ENCODE measurements around the gene ACTMAP. TPM values are rescaled to one million over a fixed set of nuclear protein-coding genes. Genes with fewer than 3 reads are reported as not detected.
A peak's percentile ranks its signal among the peaks of the same experiment; 100 is the strongest.

Gene ACTMAP
- total and polyA plus RNA-seq, 9 of the 15 experiments (the other 6 are each of a cell fraction or from before 2014, with no cell fraction given): 1.7 to 16.6 (median 4.9) TPM

DNA sequence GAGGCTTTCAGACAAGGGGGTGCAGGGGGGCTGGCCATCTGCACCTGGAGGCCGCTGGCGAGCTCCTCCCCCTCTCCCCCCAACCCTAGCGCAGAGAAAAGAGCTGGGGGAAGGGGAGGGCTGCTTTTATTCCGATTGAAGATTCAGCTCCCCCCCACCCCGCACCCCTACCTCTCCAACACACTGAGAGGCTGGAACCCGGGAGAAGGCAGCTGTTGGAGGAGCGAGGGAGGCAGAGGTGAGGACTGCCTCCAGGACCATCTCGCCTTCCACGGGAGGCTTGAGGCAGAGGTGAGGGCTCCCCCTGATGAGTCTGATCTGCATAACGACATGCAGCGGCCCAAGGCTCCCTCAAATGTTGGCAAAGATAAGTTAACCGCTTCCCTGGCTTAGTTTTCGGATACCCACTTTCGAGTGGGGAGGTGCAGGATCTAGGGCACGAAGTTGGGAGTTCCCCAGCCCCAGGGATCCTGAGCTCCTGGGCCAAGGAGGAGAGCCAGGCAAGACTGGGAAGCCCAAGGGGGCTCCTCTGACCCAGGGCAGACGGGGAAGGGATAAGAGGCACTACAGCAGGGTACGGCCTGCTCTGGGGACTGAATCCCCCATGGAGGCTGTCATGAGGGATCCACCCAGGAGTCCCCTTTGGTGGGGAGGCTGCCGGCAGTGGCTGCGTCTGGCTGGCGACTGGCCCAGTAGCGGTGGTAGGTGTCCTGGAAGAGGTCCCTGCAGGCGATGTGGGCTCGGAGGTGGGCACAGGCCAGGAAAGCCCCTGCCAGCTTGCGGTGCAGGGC is 58.7 kb downstream of the ACTMAP start:
- H4K20me1 ChIP-seq (replicated peaks; ENCODE audit: control insufficient read depth, insufficient read depth, low read length): 0 out of 2 replicates have a peak, but pooled peaks cover 4% of the 10 kb centered on the region
- peaks cover 6% of the 10 kb centered on the region for H3K9me1 ChIP-seq (ENCODE audit: control insufficient read depth, insufficient read depth, low read length)
- H3K27me3 ChIP-seq (ENCODE audit: control insufficient read depth in 2 of 2, insufficient read depth in 2 of 2, low read length in 2 of 2): no peaks in the 10 kb centered on the region
- ATAC-seq (peak; percentile 9; the same call in 2 of the 3 replicates), DNase-seq (ENCODE audit: extremely low read depth in 1 of 4, low spot score in 3 of 4) (peak in 2 of 4 experiments; percentile 54 to 66), FAIRE-seq (peak; percentile 75)
- peak overlapping the region; percentile 97 for H3K27ac ChIP-seq (ENCODE audit: extremely low read depth, low read depth, low read length)
- H3K79me2 ChIP-seq (ENCODE audit: control insufficient read depth, insufficient read depth, low read length): peaks cover 36% of the 10 kb centered on the region
- H3K9ac ChIP-seq (ENCODE audit: insufficient read depth in 1 of 2, low read depth in 2 of 2, low read length in 2 of 2): peak overlapping the region; percentile 73 to 92
- H3K4me2 ChIP-seq (ENCODE audit: insufficient read depth, low read length): peak overlapping the region; percentile 78
- ChIA-PET POLR2A (interaction anchor here (0.6 to 1.8 kb wide), 5 partner anchors 8 to 112 kb away, joined by 3 to 6 read pairs (median 3); no protein-coding TSS in a partner anchor), CTCF (ENCODE audit: low intra/inter-chr PET ratio) (interaction anchor here (0.7 kb wide), 1 partner anchor 576 kb away, joined by 3 read pairs; no protein-coding TSS in a partner anchor)
- no TSS peak for BruUV-seq (replicated peaks)
- peaks cover 25% of the 10 kb centered on the region; the same call in 2 of the 3 replicates for H3K36me3 ChIP-seq (ENCODE audit: control insufficient read depth, insufficient read depth, low read length)
- peak overlapping the region; percentile 99 for H2AFZ ChIP-seq (ENCODE audit: low read depth, low read length)
- H3K4me1 ChIP-seq (replicated peaks in 1 of 2; ENCODE audit: control insufficient read depth in 2 of 2, insufficient read depth in 2 of 2, low read length in 2 of 2): peaks cover 39 to 56% of the 10 kb centered on the region in 2 experiments
- peak overlapping the region; percentile 65 for H3K4me3 ChIP-seq
- 55% methylated on average over 16 of the region's 24 CpGs for WGBS (ENCODE audit: insufficient coverage, low coverage, missing lambda C conversion rate)
- no peaks in the 10 kb centered on the region for H3K9me3 ChIP-seq (replicated peaks; ENCODE audit: control insufficient read depth, insufficient read depth, low read depth, low read length)
- in situ Hi-C loops (cut with MboI): no loop called here
- intact Hi-C loops (cut with micrococcal nuclease): loop anchor here (2.0 kb wide), 1 partner anchor 25 kb away; no protein-coding TSS in a partner anchor
- no peak for TF ChIP-seq MEIS2 (IDR thresholded peaks at IDR 0.05; ENCODE audit: partially characterized antibody)
- TF ChIP-seq, protein P1, sequence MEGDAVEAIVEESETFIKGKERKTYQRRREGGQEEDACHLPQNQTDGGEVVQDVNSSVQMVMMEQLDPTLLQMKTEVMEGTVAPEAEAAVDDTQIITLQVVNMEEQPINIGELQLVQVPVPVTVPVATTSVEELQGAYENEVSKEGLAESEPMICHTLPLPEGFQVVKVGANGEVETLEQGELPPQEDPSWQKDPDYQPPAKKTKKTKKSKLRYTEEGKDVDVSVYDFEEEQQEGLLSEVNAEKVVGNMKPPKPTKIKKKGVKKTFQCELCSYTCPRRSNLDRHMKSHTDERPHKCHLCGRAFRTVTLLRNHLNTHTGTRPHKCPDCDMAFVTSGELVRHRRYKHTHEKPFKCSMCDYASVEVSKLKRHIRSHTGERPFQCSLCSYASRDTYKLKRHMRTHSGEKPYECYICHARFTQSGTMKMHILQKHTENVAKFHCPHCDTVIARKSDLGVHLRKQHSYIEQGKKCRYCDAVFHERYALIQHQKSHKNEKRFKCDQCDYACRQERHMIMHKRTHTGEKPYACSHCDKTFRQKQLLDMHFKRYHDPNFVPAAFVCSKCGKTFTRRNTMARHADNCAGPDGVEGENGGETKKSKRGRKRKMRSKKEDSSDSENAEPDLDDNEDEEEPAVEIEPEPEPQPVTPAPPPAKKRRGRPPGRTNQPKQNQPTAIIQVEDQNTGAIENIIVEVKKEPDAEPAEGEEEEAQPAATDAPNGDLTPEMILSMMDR (IDR thresholded peaks at IDR 0.05 in 2 of 3, conservative IDR thresholded peaks at IDR 0.05 in 1 of 3; ENCODE audit: insufficient read depth in 2 of 3, low read depth in 1 of 3, low read length in 3 of 3): 0 out of 6 replicates have a peak, but pooled peaks of 1 of the 3 experiments have one; percentile 5
- TF ChIP-seq SRSF7 (optimal IDR thresholded peaks at IDR 0.05; ENCODE audit: low read depth, low read length): no peak
- TF ChIP-seq, protein P2, sequence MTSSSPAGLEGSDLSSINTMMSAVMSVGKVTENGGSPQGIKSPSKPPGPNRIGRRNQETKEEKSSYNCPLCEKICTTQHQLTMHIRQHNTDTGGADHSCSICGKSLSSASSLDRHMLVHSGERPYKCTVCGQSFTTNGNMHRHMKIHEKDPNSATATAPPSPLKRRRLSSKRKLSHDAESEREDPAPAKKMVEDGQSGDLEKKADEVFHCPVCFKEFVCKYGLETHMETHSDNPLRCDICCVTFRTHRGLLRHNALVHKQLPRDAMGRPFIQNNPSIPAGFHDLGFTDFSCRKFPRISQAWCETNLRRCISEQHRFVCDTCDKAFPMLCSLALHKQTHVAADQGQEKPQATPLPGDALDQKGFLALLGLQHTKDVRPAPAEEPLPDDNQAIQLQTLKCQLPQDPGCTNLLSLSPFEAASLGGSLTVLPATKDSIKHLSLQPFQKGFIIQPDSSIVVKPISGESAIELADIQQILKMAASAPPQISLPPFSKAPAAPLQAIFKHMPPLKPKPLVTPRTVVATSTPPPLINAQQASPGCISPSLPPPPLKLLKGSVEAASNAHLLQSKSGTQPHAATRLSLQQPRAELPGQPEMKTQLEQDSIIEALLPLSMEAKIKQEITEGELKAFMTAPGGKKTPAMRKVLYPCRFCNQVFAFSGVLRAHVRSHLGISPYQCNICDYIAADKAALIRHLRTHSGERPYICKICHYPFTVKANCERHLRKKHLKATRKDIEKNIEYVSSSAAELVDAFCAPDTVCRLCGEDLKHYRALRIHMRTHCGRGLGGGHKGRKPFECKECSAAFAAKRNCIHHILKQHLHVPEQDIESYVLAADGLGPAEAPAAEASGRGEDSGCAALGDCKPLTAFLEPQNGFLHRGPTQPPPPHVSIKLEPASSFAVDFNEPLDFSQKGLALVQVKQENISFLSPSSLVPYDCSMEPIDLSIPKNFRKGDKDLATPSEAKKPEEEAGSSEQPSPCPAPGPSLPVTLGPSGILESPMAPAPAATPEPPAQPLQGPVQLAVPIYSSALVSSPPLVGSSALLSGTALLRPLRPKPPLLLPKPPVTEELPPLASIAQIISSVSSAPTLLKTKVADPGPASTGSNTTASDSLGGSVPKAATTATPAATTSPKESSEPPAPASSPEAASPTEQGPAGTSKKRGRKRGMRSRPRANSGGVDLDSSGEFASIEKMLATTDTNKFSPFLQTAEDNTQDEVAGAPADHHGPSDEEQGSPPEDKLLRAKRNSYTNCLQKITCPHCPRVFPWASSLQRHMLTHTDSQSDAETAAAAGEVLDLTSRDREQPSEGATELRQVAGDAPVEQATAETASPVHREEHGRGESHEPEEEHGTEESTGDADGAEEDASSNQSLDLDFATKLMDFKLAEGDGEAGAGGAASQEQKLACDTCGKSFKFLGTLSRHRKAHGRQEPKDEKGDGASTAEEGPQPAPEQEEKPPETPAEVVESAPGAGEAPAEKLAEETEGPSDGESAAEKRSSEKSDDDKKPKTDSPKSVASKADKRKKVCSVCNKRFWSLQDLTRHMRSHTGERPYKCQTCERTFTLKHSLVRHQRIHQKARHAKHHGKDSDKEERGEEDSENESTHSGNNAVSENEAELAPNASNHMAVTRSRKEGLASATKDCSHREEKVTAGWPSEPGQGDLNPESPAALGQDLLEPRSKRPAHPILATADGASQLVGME (CRISPR knock-in tag; IDR thresholded peaks at IDR 0.05): no peak
- no peak for TF ChIP-seq ARID1B (IDR thresholded peaks at IDR 0.05)
- 0 out of 2 replicates have a peak, but pooled peaks have one; percentile 2 for TF ChIP-seq FOSL1 (tag; conservative IDR thresholded peaks at IDR 0.05)
- TF ChIP-seq, protein P3, sequence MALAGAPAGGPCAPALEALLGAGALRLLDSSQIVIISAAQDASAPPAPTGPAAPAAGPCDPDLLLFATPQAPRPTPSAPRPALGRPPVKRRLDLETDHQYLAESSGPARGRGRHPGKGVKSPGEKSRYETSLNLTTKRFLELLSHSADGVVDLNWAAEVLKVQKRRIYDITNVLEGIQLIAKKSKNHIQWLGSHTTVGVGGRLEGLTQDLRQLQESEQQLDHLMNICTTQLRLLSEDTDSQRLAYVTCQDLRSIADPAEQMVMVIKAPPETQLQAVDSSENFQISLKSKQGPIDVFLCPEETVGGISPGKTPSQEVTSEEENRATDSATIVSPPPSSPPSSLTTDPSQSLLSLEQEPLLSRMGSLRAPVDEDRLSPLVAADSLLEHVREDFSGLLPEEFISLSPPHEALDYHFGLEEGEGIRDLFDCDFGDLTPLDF (CRISPR knock-in tag; IDR thresholded peaks at IDR 0.05): no peak
- TF ChIP-seq KLF13 (tag; IDR thresholded peaks at IDR 0.05; ENCODE audit: borderline replicate concordance, low read depth): no peak
- TF ChIP-seq ZNF274 (IDR thresholded peaks at IDR 0.05; ENCODE audit: borderline replicate concordance, low read depth, low read length): no peak
- no peak for TF ChIP-seq ZNF212 (CRISPR knock-in tag; IDR thresholded peaks at IDR 0.05)
- TF ChIP-seq SNIP1 (IDR thresholded peaks at IDR 0.05; ENCODE audit: low read depth): no peak

Measured in K562 (cell line).